Measurements from ENCODE around the gene HSPB2.

The HSPB2 gene

DNA sequence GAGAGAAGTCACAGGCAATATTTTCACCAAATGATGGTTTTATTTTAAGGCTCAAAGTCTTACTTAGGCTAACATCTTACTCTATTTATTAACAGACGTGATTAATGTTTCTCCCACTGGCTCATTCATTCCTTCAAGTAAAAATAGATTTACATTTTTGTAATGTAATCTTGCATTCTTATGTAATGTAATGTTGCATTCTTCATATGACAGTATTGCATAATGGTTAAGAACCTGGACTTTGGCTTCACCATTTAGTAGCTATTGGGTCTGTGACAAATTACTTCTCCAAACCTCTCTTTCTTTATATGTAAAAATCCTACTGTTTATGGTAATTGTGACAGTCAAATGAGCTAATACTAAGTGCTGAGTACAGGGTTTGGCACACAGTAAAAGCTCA is 21.3 kb downstream of the HSPB2 start:
- no peaks in the 10 kb centered on the region for H3K27me3 ChIP-seq (ENCODE audit: insufficient read depth, low read length, poor library complexity)
- H3K36me3 ChIP-seq (ENCODE audit: insufficient read depth, low read length): no peaks in the 10 kb centered on the region
- no peak overlapping the region for H3K4me3 ChIP-seq (ENCODE audit: low read depth in 1 of 2, low read length in 2 of 2)
- TF ChIP-seq EZH2 (IDR thresholded peaks at IDR 0.05; ENCODE audit: borderline replicate concordance, low read depth, low read length, severe bottlenecking): no peak
- TF ChIP-seq, protein P1, sequence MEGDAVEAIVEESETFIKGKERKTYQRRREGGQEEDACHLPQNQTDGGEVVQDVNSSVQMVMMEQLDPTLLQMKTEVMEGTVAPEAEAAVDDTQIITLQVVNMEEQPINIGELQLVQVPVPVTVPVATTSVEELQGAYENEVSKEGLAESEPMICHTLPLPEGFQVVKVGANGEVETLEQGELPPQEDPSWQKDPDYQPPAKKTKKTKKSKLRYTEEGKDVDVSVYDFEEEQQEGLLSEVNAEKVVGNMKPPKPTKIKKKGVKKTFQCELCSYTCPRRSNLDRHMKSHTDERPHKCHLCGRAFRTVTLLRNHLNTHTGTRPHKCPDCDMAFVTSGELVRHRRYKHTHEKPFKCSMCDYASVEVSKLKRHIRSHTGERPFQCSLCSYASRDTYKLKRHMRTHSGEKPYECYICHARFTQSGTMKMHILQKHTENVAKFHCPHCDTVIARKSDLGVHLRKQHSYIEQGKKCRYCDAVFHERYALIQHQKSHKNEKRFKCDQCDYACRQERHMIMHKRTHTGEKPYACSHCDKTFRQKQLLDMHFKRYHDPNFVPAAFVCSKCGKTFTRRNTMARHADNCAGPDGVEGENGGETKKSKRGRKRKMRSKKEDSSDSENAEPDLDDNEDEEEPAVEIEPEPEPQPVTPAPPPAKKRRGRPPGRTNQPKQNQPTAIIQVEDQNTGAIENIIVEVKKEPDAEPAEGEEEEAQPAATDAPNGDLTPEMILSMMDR (IDR thresholded peaks at IDR 0.05; ENCODE audit: borderline replicate concordance, extremely low read depth, low read length, poor library complexity, severe bottlenecking): no peak
- no peak overlapping the region for H3K9ac ChIP-seq (ENCODE audit: low read depth, low read length)
- no peaks in the 10 kb centered on the region for H4K20me1 ChIP-seq (ENCODE audit: insufficient read depth, low read length)
- no peak overlapping the region for H2AFZ ChIP-seq (ENCODE audit: low read depth, low read length)
- no peaks in the 10 kb centered on the region for H3K79me2 ChIP-seq (ENCODE audit: insufficient read depth, low read length)
- DNase-seq: no peak
- H3K27ac ChIP-seq (ENCODE audit: low read length): no peak overlapping the region
- no peaks in the 10 kb centered on the region for H3K9me3 ChIP-seq (ENCODE audit: insufficient read depth, low read length, severe bottlenecking)
- H3K4me2 ChIP-seq (ENCODE audit: insufficient read depth, low read length): no peak overlapping the region
- peaks cover 35% of the 10 kb centered on the region for H3K4me1 ChIP-seq (ENCODE audit: insufficient read depth, low read length)
- no peak for ATAC-seq (ENCODE audit: insufficient read depth, low read depth)

DNA sequence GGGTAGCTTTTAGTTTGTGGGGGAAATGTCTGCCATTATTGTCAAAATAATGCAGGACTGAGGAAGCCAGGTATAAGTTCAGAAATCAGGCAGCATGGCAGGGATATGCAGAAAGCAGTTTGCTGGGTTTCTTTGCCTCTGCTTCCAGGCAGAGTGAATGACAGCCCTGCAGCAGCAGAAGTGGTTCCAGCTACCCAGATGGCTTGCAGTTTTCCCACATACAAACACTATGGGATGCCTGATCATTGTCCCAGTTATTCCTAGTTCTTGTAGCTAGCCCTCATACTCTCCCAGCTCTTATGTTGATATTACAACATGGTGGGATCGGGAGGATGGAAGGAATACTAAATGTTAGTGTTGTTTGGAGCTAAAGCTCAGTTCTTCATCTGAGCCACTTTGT is 21.8 kb downstream of the HSPB2 start:
- no peak for DNase-seq
- peaks cover 35% of the 10 kb centered on the region for H3K4me1 ChIP-seq (ENCODE audit: insufficient read depth, low read length)
- H4K20me1 ChIP-seq (ENCODE audit: insufficient read depth, low read length): no peaks in the 10 kb centered on the region
- no peak for TF ChIP-seq EZH2 (IDR thresholded peaks at IDR 0.05; ENCODE audit: borderline replicate concordance, low read depth, low read length, severe bottlenecking)
- TF ChIP-seq, protein P1 (IDR thresholded peaks at IDR 0.05; ENCODE audit: borderline replicate concordance, extremely low read depth, low read length, poor library complexity, severe bottlenecking): no peak
- no peaks in the 10 kb centered on the region for H3K27me3 ChIP-seq (ENCODE audit: insufficient read depth, low read length, poor library complexity)
- no peak overlapping the region for H3K27ac ChIP-seq (ENCODE audit: low read length)
- no peak overlapping the region for H2AFZ ChIP-seq (ENCODE audit: low read depth, low read length)
- H3K4me2 ChIP-seq (ENCODE audit: insufficient read depth, low read length): no peak overlapping the region
- no peaks in the 10 kb centered on the region for H3K36me3 ChIP-seq (ENCODE audit: insufficient read depth, low read length)
- no peaks in the 10 kb centered on the region for H3K9me3 ChIP-seq (ENCODE audit: insufficient read depth, low read length, severe bottlenecking)
- no peaks in the 10 kb centered on the region for H3K79me2 ChIP-seq (ENCODE audit: insufficient read depth, low read length)
- no peak overlapping the region for H3K9ac ChIP-seq (ENCODE audit: low read depth, low read length)
- no peak for ATAC-seq (ENCODE audit: insufficient read depth, low read depth)
- no peak overlapping the region for H3K4me3 ChIP-seq (ENCODE audit: low read depth in 1 of 2, low read length in 2 of 2)

DNA sequence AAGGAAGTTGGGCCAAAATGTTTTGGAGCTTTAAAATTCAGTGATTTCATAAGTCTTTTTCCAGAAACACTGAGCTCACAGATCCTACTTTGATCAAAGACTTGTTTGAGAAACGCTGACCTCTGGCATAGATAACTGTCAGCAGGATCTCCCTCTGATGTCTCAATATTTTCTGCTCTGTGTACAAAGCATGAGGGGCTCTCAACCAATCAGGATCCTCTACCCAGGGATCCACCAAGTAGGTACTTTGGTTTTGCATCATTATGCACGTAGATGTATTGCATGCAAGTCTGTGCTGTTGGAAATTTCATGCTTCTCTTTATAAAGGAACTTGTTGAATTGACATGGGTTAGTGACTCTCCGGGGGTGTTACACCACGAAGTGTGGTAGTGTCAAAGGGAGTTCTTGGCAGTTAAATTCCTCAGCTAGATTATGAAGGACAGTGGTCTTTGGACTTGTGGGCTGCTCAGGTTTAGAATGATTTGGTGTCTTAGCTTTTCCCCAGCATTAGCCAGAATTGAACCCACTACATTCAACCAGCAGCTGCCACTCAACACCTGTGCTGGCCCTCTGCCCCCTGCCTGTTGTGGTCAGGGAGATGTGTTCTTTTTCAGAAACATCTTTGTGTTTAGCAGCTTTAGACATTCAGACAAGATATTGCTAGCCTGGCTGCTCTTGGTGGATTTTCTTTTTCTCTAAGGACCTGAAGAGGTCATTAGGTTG is 22.9 kb downstream of the HSPB2 start:
- TF ChIP-seq EZH2 (IDR thresholded peaks at IDR 0.05; ENCODE audit: borderline replicate concordance, low read depth, low read length, severe bottlenecking): no peak
- TF ChIP-seq, protein P1 (IDR thresholded peaks at IDR 0.05; ENCODE audit: borderline replicate concordance, extremely low read depth, low read length, poor library complexity, severe bottlenecking): no peak
- DNase-seq: no peak
- H3K4me1 ChIP-seq (ENCODE audit: insufficient read depth, low read length): peaks cover 35% of the 10 kb centered on the region
- no peak for ATAC-seq (ENCODE audit: insufficient read depth, low read depth)
- H3K4me2 ChIP-seq (ENCODE audit: insufficient read depth, low read length): peak overlapping the region; percentile 91; the same call in 1 of the 2 replicates
- H4K20me1 ChIP-seq (ENCODE audit: insufficient read depth, low read length): no peaks in the 10 kb centered on the region
- H3K36me3 ChIP-seq (ENCODE audit: insufficient read depth, low read length): no peaks in the 10 kb centered on the region
- H3K4me3 ChIP-seq (ENCODE audit: low read depth in 1 of 2, low read length in 2 of 2): peak overlapping the region in 1 of 2 experiments; percentile 74; a peak in 1 of 4 replicates
- no peak overlapping the region for H3K27ac ChIP-seq (ENCODE audit: low read length)
- H3K79me2 ChIP-seq (ENCODE audit: insufficient read depth, low read length): no peaks in the 10 kb centered on the region
- peak overlapping the region; percentile 64; the same call in 1 of the 2 replicates for H3K9ac ChIP-seq (ENCODE audit: low read depth, low read length)
- H2AFZ ChIP-seq (ENCODE audit: low read depth, low read length): peak overlapping the region; percentile 92
- no peaks in the 10 kb centered on the region for H3K27me3 ChIP-seq (ENCODE audit: insufficient read depth, low read length, poor library complexity)
- no peaks in the 10 kb centered on the region for H3K9me3 ChIP-seq (ENCODE audit: insufficient read depth, low read length, severe bottlenecking)

Measured in DND-41 (cell line).